Stimulated activated CD4-positive, alpha-beta T cell treated with anti-CD3 and anti-CD28 coated beads, Interleukin-2, amount 100 ng/mL, for 24 hours (primary cell): ENCODE data around the gene ALK.

ENCODE experiments used
- DNase-seq, 2 donors: peaks; one replicate each; pipeline ENCODE4 v3.0.0-alpha.2; 2020

Gene ALK

DNA sequence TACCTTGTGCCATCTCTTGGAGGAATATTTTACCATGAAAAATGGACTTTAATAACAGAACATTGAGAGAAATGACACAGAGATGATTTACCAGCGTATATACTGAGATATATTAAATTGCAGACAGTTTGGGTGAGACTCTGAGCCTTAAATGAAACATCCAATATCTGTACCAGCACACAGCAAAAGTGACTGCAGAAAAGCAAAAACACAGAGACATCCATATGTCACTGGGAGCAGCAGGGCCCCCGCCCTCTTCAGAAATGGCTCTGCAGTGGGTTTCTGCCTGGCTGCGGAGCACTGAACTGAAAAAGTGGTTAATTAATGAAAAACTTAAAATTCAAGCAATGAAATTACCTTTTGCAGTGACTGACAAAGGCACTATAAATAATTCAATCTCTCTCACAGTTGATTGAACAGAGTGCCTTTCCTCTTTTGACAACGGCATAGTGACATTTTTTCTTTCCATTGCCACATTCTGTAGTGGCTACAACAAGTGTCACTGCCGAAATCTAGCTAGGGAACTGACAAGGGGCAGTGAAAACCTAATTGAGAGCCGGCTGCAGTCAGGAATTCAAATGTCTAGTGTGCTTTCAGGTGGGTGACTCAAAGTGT is 353.4 kb downstream of the ALK start:
- DNase-seq, result no peak

DNA sequence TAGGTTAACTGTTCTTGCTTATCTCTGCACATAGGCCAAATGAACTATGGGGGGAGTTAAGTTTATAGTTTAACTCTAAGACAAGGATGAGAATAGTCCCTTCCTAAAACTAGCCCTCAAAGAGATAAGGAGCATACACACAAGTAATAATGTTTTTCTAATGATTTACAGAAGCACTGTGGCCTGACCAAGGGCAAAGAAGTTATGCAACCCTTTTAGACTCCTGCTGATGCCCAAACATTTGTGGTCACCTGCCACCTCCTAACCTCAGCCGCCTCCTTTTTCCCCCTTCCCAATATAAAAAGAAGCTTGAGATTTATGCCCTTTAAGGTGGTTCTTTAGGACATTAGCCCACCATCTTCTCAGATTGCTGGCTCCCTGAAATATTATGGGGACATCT is 357.7 kb downstream of the ALK start:
- no peak for DNase-seq

GRCh38 chr2:29562896-29563295 is 358.5 kb downstream of the ALK start:
- no peak for DNase-seq

- no peak for DNase-seq
Measured at GRCh38 chr2:29562319-29562718, 359.1 kb downstream of the ALK start.

GRCh38 chr2:29561628-29562027 is 359.8 kb downstream of the ALK start:
- no peak for DNase-seq

GRCh38 chr2:29561181-29561580 is 360.2 kb downstream of the ALK start:
- no peak for DNase-seq

- DNase-seq, result no peak
Measured at GRCh38 chr2:29560566-29560965, 360.8 kb downstream of the ALK start.

DNA sequence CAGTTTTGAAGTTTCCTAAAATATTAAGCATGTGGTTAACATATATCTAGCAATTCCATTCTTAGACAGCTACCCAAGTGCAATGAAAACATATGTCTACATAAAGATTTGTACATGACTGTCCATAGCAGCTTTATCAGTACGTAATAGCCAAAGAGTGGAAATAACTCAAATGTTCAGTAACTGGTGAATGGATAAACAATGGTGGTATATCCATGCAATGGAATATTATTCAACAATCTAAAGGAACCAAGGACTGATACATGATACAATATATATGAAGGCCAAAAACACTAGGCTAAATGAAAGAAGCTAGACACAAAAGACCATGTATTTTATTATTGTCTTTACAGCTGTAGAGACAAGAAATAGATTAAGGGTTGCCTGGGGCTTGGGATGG is 361.4 kb downstream of the ALK start:
- no peak for DNase-seq

DNA sequence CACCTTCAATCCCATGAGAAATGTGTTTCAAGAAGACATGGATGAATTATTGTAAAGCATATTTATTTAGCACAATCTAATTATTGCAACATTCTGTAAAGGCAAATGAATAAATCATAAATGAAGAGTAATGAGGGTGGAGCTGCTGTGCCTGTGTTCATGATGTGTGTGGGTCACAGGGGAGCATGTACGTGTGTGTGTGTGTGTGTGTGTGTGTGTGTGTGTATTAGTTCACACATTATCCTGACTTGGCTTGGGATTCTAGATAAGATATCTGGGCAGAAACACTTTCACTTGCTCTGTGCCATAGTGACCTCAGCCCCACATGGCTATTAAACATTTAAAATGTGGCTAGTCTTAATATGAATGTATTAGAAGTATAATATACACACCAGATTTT is 361.8 kb downstream of the ALK start:
- no peak for DNase-seq

GRCh38 chr2:29558097-29558496 is 363.3 kb downstream of the ALK start:
- DNase-seq, result no peak

DNA sequence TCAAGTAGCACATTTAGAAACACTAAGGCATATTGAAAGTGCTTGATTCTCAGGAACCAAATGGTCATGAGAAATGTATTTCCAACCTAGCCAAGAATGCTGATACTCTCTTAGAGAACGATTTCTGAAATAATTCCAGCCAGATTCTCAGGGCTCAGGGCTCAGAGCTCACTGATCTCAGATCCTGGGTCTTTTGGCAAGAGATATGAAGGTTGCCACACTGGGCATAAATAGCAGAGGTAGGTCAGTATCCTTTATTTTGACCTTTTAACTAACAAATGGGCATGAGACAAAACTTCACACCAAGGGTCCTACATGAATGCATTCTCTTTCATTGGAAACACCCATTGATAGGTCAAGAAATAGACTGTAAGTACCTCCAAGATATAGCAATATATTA is 364.1 kb downstream of the ALK start:
- DNase-seq, result no peak

- DNase-seq, result no peak
Measured at GRCh38 chr2:29549069-29549380, 372.4 kb downstream of the ALK start.

- DNase-seq, result no peak
Measured at GRCh38 chr2:29544917-29545316, 376.5 kb downstream of the ALK start.

DNA sequence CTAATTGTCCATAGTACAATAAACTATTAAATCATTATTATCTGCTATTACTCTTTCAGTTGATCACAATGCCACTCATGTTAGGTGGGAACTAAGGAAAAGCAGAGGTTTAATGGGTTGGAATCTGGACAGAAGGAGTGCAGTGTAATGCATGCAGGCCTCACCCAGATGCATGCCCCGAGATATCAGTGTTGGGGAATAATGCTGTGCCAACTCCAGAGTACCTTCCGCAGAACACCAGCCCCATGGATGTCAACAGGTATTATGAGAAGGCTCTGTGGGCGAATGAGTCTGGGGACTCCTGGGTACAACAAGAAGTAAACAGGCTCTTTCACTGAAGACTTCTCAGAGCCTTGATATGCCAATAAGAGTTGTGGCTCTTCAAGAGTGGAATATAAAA is 377.4 kb downstream of the ALK start:
- DNase-seq, result no peak

DNA sequence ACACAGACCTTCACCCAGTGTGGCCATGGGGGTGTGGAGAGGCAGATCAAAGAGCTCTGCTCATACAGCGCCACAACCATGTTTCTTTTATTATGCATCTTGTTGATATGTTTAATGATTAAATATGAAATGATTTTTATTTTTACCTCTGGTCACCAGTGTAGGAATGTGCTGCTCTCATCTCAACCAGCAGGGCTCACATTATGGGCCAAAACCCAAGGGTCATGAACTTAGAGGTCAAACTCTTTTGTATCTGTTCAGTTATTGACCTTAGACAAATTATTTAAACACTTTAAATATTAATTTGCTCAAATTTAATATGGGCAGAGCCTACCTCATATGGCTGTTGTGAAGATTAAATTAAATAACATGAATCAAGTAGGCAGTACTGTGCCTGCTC is 386.2 kb downstream of the ALK start:
- no peak for DNase-seq

DNA sequence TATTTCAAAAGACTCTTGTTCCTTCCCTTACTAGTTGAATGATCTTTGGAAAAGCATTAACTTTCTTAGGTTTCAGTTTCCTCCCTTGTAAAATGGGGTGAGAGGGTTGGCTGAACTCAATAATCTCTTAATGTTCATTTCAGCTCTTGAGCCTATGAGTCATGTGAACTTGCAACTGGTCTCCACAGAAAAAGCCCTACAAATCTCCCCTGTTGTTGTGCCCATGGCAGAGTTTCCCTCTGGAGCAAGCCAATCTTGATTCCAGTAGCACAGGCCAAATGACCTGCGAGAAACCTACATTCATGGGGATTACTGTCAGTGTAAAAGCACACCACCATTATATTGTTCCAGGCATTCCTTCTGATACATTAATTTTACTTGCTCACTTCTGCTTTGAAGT is 388.9 kb downstream of the ALK start:
- DNase-seq, result no peak

DNA sequence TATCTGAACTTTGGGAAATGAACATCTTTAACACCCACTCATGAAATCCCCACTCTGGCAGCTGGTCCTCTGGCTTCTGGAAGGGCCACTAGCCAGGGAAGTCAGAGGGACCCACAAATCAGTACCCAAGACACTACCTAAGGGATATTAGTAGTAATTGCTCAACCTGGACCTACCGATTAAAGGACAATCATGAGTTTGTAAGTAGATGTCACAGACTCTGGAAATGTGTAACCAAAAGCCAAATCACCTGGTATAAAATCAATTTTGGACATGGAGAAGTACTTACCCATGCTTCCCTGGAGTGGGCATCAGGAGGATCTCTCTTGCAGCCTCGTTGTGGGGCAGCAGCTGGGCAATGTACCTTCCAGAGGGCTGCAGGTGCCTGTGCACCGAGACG is 389.8 kb downstream of the ALK start:
- no peak for DNase-seq

- no peak for DNase-seq
Measured at GRCh38 chr2:29530281-29530680, 391.1 kb downstream of the ALK start.

DNA sequence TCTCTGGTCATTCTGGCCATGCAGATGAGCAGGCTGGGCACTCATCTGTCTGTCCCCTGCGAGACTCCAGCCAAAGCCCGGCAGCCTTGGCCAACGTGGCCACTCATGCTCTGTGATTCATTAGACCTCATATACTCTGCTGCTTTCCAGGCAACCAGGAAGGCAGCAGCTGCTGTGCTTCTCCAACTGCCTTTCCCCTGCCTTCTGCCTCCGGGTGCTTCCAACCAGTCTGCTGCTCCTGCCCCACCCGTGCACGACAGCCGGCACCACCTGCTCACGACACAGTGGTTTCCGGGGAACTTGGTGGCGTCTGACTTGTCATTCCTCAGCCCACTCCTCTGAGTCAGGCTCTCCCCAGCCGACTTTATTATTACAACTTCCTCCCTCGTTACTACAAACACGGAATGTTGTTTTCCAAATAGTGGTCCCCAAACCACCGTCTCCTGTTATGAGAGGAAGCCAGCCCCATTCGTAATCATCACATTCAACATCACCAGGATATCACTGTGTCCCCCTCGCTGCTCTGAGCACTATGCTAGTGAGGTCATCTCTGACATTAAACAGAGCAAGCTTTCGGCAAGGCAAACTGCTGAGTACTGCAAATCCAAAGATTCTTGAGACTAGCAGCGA is 392.4 kb downstream of the ALK start:
- DNase-seq, result peak; percentile 20 to 26

DNA sequence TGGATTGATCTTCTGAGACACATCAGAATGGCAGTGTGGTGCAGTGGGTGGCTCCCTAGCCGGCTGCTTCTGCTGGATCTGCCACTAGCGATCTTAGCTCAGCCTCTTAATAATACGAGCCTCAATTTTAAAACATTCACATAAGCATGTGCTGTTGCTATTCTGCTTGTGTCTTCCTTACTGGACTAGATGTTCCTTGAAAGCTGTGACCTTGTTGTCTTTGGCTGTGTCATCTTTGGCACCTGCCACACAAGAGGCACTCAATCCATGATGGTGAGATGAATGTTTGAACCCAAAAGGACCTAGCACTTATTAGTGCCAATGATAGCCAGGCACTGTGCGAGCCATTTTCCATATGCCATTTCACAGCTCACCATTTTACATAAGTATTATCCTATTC is 393.0 kb downstream of the ALK start:
- no peak for DNase-seq

DNA sequence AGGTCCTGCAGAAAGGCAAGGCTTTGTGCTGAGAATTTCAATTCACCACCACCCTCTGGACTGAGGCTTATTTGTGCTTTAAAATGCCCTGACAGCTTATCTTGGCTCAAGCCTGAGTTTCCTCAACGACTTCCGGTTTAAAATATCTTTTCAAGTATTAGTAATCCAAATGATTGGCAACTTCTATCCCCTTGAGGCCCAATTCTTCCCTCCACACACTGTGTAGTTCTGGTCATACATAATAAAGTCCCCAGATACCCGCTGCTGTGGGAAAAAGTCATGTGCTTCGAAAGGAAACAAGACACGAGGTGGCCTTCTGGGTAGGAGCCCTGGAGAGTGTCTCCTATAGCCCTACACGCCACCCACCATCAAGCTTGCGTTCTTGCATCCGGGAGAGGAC is 393.4 kb downstream of the ALK start:
- no peak for DNase-seq

DNA sequence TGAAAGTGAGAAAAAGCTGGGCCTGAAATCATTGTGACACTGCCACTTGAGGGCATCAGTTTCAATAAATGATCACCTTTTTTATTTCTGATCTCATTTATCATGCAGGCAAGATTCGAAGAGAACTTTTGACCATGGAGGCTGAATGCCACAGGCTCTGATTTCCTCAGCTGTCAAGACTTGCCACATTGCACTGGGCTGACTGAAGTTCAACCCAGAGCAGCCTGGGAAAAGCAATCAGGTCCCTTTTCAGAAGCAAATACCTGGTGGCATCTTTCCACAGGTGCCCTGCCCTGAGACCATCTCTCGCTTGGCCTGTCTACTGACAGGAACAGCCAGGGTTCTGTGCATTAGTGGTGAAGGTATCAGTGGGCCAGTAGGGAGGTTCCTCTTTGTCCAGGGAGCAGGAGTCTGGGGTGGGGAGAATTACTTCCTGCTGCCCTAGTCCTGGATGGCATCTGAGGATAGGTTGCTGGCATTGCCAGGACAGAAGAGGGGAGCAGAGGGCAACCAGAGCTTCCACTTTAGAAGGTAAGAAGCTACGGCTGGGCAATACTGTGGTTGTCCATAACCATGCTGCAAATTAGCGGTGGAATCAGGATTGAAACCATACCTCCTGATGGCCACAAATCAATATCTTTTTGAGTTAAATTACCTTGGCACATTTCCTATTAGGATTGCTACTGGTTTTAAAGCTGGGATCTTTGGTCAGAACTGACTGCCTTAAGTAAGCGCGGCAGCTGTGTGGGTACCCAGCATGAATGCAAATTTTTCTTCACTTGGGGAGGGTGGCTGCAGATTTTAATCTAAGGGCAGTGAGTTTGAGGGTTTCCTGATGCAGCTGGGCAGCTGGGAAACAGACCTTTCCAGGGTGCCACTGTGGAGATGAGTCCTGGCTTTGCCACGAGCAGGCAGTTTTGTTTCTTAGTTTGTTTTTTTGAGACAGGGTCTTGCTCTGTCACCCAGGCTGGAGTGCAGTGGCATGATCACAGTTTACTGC is 394.5 kb downstream of the ALK start:
- no peak for DNase-seq

GRCh38 chr2:29525921-29526320 is 395.5 kb downstream of the ALK start:
- no peak for DNase-seq

DNA sequence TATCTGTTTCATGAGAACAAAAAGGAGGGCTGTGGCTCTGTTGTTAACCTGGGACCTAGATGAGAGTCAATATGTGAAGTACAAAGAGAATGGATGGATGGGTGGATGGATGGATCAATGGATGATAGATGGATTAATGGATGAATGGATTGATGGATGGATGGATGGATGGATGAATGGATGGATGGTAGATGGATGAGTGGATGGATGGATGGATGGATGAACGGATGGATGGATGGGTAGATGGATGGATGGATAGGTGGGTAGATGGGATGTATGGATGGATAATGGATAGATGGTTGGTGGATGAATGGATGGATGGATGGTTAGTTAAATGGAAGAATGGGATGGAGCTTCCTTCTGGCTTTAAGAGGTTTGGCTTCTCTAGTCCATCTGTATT is 396.7 kb downstream of the ALK start:
- no peak for DNase-seq
